Ramos (cell line): ENCODE results near the gene SKIL.
"Not testable (repeated sequence)": the region's sequence is repeated elsewhere in the genome, so short reads cannot be mapped to it uniquely, and the experiment has no call there.

Source experiments
- in situ Hi-C: fragments of 300-500 bp; cut with MboI; formaldehyde crosslinking; loops from one replicate; pipeline ENCODE4 v1.14.3; 2022; ENCODE audit warnings: low sequenced_read_pairs; ENCODE audit not compliant: unreplicated experiment

Gene SKIL, protein sequence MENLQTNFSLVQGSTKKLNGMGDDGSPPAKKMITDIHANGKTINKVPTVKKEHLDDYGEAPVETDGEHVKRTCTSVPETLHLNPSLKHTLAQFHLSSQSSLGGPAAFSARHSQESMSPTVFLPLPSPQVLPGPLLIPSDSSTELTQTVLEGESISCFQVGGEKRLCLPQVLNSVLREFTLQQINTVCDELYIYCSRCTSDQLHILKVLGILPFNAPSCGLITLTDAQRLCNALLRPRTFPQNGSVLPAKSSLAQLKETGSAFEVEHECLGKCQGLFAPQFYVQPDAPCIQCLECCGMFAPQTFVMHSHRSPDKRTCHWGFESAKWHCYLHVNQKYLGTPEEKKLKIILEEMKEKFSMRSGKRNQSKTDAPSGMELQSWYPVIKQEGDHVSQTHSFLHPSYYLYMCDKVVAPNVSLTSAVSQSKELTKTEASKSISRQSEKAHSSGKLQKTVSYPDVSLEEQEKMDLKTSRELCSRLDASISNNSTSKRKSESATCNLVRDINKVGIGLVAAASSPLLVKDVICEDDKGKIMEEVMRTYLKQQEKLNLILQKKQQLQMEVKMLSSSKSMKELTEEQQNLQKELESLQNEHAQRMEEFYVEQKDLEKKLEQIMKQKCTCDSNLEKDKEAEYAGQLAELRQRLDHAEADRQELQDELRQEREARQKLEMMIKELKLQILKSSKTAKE

DNA sequence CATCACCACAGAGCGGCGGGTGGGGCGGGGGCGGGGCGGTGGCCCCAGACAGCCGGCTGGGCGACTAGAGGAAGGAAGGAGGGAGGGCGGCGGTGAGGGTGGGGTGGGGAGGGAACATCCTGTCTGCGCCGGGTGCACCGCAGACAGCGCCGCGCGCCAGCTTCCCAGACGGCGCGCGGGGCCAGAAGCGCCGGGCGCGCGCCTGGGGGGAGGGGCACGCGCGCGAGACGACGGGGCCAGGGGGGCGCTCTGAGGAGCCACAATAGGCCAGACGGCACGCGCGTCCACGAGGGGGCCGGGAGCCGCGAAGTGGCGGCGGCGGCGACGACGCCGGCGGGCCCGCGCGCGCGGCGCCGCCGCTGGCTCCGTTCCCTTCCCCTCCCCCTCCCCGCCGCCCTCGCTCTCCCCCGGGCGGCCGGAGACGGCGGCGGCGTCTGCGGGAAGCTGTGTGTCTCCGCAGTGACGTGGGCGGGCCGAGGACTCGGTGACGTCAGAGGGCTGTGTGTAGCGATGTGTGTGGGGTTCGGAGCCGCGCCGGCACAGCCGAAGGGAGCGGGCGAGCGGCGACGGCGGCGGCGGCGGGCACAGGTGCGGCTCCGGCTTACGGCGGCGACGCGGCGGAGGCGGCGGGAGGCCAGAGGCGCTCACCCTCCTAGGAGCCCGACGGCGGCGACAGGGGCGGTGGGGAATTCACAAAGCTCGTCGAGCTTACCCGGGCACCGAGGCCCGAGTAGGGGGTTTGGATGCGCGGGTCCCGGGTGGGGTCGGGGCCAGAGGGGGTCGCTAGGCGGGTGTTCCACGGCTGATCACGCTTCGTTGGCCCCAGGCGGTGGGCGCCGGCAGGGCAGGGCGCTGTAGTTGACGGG lies at the start of gene SKIL:
TSS of gene SKIL (plus strand) at position 540 of the 866 bp plus-strand sequence. CDS start 2,617 bp downstream, outside the sequence.
- in situ Hi-C loops: loop anchor here (10.0 to 25.0 kb wide), 3 partner anchors 313 to 595 kb away; partner anchors contain the start of genes ACTRT3, MYNN and TERC

GRCh38 chr3:170309046-170309445 lies 48.5 kb upstream of the SKIL start:
- in situ Hi-C loops: loop anchor here (5.0 kb wide), 1 partner anchor 503 kb away; no protein-coding TSS in a partner anchor

DNA sequence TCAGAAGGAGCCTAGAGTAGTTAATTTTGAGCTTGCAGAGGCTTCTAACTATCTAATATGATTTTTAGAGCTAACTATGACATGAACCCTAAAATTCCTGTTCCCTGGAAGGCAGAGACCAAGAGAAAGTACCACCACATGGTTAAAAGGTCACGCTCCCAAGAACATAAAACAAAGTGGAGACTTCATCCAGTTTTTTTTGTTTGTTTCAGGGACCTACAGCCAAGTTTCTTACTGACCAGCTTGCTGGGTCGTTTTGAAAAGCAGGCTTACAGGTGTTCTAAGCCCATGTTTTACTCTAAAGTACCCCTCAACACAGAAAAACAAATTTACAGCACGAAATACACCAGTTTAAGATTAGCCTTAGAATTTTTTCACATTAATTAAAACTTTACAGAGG lies 39.6 kb upstream of the SKIL start:
- in situ Hi-C loops: loop anchor here (10.0 kb wide), 1 partner anchor 377 kb away; no protein-coding TSS in a partner anchor

DNA sequence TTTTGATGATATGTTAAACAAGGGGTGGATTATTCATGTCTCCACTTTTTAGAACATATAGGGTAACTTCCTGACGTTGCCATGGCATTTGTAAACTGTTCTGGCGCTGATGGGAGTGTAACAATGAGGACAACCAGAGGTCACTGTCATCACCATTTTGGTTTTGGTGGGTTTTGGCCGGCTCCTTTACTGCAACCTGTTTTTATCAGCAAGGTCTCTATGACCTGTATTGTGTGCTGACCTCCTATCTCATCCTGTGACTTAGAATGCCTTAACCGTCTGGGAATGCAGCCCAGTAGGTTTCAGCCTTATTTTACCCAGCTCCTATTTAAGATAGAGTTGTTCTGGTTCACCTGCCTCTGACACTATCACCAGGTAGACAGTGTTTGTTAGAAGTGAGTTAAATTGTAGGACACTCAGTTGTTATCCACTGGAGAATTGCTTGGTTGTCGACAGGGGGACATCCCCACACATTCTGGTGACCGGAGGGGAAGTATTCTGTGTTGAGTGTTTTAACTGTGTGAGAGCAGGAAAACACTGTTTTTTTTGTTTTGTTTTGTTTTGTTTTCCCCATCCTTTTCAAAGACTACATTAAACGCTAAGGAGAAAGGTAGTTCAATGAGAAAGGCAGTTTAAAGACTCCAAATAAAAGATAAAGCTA lies 36.9 kb upstream of the SKIL start:
- in situ Hi-C loops: no loop called here

DNA sequence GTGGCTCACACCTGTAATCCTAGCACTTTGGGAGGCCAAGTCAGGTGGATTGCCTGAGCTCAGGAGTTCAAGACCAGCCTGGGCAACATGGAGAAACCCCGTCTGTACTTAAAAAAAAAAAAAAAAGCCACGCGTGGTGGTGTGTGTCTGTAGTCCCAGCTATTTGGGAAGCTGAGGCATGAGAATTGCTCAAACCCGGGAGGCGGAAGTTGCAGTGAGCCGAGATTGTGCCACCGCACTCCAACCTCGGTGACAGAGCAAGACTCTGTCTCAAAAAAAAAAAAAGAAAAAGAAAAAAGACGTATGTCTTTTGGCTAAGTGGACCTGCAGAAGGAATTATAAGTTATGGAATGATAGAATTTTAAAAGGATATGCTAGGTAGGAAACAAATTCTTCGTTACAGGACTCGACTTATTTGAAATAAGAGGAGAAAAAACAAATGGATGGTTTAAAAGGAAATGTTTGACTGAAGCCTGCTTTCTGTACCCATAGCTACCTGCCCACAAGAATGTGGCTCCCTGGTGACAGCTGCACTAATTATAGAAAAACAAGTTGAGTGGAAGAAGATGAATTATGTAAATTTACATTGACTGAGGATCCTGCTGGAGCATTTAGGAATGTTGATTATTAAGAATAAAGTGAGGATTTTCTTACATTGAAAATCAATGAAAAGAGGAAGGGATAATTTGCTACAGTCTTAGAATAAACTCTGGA lies 36.0 kb upstream of the SKIL start:
- in situ Hi-C loops: no loop called here

GRCh38 chr3:170322566-170323269 lies 34.8 kb upstream of the SKIL start:
- in situ Hi-C loops: no loop called here

DNA sequence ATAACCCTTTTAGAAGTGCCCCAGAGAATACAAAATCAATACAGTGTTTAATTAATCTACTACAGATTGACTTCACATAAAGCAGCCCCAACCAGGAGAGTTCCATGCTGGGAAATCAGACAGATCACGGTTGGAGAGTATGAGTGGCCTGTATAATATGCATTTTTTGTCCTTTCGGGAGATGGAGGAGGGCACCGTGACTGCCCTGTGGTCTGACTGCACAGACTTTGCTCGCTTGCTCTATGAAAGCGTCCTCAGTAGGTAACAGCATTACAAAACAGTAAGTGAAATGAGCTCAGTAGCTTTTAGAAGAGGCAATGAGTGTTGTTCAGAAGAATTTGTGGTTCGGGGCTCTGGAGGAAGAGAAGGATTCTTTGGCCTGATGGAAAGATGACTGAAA lies 34.2 kb upstream of the SKIL start:
- in situ Hi-C loops: no loop called here

DNA sequence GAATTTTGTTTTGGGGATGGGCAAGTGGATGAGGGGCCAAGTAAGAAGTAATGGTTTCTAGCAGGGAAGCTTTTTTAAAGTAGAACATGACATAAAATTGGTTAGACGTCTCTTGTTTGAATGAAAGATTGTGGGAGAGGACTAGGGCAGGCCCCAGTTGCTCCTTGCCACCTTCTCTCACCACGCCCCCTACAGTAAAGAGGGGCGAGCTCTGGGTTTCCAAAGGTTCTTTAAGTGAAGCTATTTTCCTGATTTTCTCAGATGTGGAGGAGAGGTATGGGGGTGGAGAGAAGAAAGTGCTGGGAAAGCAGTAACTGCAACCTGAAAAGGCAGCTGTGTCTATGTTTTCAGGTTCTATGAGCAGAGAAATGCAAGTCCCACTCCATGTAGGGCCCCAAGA lies 32.6 kb upstream of the SKIL start:
- in situ Hi-C loops: no loop called here

DNA sequence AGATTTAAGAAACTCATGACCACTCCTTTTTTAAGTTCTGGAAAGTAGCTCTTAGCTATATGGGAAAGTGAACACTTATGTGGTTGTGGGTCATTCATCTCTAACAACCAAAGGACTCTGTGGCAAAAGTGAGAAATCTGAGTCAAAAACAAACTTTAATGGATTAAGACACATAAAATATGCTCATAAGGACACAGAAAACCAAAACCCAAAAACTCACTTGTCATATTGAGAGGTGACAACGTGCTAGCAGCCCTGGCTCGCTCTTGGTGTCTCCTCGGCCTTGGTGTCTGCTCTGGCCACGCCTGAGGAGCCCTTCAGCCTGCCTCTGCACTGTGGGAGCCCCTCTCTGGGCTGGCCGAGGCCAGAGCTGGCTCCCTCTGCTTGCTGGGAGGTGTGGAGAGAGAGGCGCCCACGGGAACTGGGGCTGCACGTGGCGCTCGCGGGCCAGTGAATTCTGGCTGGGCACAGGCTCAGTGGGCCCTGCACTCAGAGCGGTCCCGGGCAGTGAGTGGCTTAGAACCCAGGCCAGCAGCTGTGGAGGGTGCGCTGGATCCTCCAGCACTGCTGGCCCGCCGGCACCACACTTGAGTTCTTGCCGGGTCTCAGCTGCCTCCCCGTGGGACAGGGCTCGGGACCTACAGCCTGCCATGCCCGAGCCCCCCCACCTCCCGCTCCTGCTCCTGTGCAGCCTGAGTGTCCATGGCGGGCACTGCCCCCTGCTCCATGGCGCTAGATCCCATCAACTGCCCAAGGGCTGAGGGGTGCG lies 30.3 kb upstream of the SKIL start:
- in situ Hi-C loops: no loop called here

- in situ Hi-C loops: not testable (repeated sequence)
These were observed 29.5 kb upstream of the SKIL start for GRCh38 chr3:170327868-170328548.

GRCh38 chr3:170330366-170330765 lies 27.1 kb upstream of the SKIL start:
- in situ Hi-C loops: no loop called here

DNA sequence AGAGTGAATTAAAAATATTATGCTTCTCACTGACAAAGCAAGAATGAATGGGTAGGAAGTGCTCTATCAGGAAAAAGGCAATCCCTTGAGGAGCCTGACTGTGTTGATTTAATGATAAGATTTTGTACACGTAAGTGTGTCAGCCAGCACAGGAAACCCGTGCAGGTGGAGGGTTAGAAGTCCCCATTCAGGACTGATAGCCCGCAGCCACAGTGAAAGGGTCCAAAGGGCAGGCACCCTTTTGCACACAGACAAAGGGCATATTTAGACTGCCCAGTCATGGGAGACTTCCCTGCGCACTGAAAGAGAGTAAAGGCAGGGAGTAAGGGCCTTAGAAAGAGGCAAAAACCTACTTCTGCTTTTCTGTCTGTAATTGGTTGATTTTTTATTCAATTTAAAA lies 26.4 kb upstream of the SKIL start:
- in situ Hi-C loops: no loop called here

DNA sequence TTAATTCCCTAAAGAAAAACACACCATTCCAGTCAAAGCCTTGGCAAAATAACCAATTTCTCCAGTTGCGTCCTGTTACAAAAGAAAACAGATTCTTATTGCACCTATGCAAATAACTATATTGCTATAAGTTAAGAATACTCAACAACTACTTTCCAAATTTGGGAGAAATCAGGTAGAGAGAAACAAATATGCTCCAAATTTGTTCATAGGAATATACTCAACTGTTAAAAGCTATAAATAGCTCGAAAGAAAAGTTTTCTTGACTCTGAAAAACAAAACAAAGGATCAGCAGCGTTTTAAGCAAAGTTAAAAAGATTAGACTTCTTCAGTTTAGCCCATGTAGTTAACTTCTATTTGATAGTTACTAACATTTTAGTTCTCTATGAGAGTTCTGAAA lies 20.1 kb upstream of the SKIL start:
- in situ Hi-C loops: no loop called here

- in situ Hi-C loops: no loop called here
These were observed 18.7 kb upstream of the SKIL start for GRCh38 chr3:170338690-170339340.

GRCh38 chr3:170342273-170342672 lies 15.2 kb upstream of the SKIL start:
- in situ Hi-C loops: not testable (repeated sequence)

- in situ Hi-C loops: not testable (repeated sequence)
These were observed 13.7 kb upstream of the SKIL start for GRCh38 chr3:170343859-170344258.

DNA sequence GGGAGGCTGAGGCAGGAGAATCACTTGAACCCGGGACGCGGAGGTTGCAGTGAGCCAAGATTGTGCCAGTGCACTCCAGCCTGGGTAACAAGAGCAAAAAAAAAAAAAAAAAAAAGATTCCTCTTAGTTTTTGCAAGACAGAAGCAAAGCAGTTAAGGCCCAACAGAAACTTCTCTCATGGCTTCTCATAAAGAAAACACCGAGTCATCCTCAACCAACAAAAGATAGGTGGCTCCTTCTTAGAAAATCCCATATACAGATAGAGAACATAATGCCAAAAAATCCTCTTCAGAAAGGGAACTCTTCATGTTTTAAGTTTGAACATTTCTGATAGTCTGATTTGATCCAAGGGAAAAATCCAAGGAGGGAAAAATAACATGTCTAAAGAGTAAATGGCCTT lies 12.5 kb upstream of the SKIL start:
- in situ Hi-C loops: no loop called here
